Pancreas (tissue), 10 donors: Measurements from ENCODE around the gene FAM53B. TPM values are rescaled to one million over a fixed set of nuclear protein-coding genes. Genes with fewer than 3 reads are reported as not detected.
A peak's percentile ranks its signal among the peaks of the same experiment; 100 is the strongest.
"Not testable (repeated sequence)": the region's sequence is repeated elsewhere in the genome, so short reads cannot be mapped to it uniquely, and the experiment has no call there.

ENCODE experiments used
- ATAC-seq, 4 donors: fragments of 200-7000 bp; cut with Tn5 transposase; one replicate each; pipeline versions ENCODE4 v1.8.0 to v1.9.1; 2020; ENCODE audit warnings: mild to moderate bottlenecking in 4 of 4, moderate library complexity in 4 of 4
- DNase-seq, 6 donors: peaks; one replicate each; pipeline ENCODE4 v3.0.0-alpha.2; 2020
- FAIRE-seq: peaks from 2 replicates; lab custom pipeline; 2012; peaks lifted over from hg19 to GRCh38; lab: Jason Lieb, UNC
- H3K27ac ChIP-seq, 4 donors: fragments of 200-600 bp; sonication (generic); 1 replicate in 3 of 4; 2 replicates in 1 of 4; pipeline versions ENCODE4 v1.5.0 to v1.8.0; 2020
- H3K27me3 ChIP-seq, 4 donors: fragments of 200-600 bp; one replicate each; pipeline ENCODE4 v1.8.0; 2021
- H3K36me3 ChIP-seq, 3 donors: fragments of 200-600 bp; sonication (generic) in 1 of 3; one replicate each; pipeline versions ENCODE4 v1.5.0 to v1.8.0; 2020 to 2021
- H3K4me1 ChIP-seq, 3 donors: fragments of 200-600 bp; one replicate each; pipeline ENCODE4 v1.8.0; 2021
- H3K4me3 ChIP-seq, 4 donors: fragments of 200-600 bp; sonication (generic) in 2 of 4; one replicate each; pipeline versions ENCODE4 v1.5.0 to v1.8.0; 2020 to 2021
- H3K9me3 ChIP-seq, 4 donors: fragments of 200-600 bp; one replicate each; pipeline ENCODE4 v1.8.0; 2021
- WGBS, 2 donors: extraction: QIAGEN DNeasy Blood & Tissue Kit; methylation state at CpG; one replicate each; pipeline ENCODE4 v1.1.7; 2013; 5-methylcytosine and 5-hydroxymethylcytosine counted together
- intact Hi-C, 3 donors: fragments of 100-400 bp; cut with DNase I; formaldehyde crosslinking; loops; one replicate each; pipeline versions ENCODE4 v1.11.1 to v1.14.2; 2022
- polyA plus RNA-seq, 2 donors: library from polyadenylated mRNA; stranded (reverse); fragments of 200-250 nt; gene quantifications; one replicate each; pipeline ENCODE4 v1.2.3, GENCODE V29; 2013
- total RNA-seq, 6 donors: library from RNA; stranded (reverse); fragmentation: NEBNext Ultra II Directional in 4 of 6; extraction: Animal tissue kit (Norgen Biotek cat#: 25700) in 4 of 6; gene quantifications; one replicate each; pipeline versions ENCODE4 v1.2.1 to v1.2.4, GENCODE V29; 2021 to 2023
- TF ChIP-seq, protein P1 (sequence below), 4 donors: fragments of 200-600 bp; sonication (generic) in 3 of 4; IDR thresholded peaks; one replicate each; pipeline versions ENCODE4 v1.5.0 to v1.8.0; 2021; ENCODE audit warnings: antibody characterized with exemption in 4 of 4
- donor health status: healthy with polysubstance abuse.
- donor health status: DM: no; HTN: no; CAD: no; lungs with moderate emphysema.
- donor health status: DM: no; HTN: no; CAD: no.
- donor health status: control.
- donor health status: control.
- donor health status: Bipolar disorder and iron deficiency.
- donor health status: DM: yes; HTN: yes; CAD: no.
- donor health status: DM: no; HTN: no; CAD: no.
- donor health status: DM: no; HTN: no; CAD: no.
- donor health status: DM: yes; HTN: yes; CAD: no.

The FAM53B gene
- total and polyA plus RNA-seq, 8 donors = 5.3 to 16.4 (median 8.5) TPM

DNA sequence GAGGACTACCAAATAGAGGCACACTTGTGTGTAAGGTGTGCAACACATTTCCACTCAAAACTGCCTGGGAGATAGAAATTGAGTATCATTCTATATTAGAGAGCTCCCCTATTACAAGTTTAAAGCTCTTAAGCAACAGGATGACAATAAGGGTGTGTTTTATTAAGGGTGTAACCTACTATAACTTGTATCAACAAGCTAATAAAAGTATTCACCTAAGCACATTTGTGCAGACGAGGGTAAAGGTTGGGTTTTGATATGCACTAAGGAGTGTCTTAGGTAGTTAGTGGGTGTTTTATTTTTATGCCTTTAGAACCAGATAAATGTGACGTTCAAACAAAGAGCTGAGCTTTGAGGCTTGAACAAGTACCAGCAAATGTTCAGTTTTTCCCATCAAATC lies 2.8 kb upstream of the FAM53B start:
- peaks cover 7 to 12% (median 9%) of the 10 kb centered on the region in 3 donors for H3K4me1 ChIP-seq
- DNase-seq = no peak
- H3K9me3 ChIP-seq = no peaks in the 10 kb centered on the region
- WGBS, 2 donors = 87 to 88% methylated on average over 2 of the region's 2 CpGs
- peak; percentile 67 for FAIRE-seq
- H3K4me3 ChIP-seq = no peak overlapping the region
- ATAC-seq = no peak
- H3K27ac ChIP-seq = no peak overlapping the region
- TF ChIP-seq, protein P1, sequence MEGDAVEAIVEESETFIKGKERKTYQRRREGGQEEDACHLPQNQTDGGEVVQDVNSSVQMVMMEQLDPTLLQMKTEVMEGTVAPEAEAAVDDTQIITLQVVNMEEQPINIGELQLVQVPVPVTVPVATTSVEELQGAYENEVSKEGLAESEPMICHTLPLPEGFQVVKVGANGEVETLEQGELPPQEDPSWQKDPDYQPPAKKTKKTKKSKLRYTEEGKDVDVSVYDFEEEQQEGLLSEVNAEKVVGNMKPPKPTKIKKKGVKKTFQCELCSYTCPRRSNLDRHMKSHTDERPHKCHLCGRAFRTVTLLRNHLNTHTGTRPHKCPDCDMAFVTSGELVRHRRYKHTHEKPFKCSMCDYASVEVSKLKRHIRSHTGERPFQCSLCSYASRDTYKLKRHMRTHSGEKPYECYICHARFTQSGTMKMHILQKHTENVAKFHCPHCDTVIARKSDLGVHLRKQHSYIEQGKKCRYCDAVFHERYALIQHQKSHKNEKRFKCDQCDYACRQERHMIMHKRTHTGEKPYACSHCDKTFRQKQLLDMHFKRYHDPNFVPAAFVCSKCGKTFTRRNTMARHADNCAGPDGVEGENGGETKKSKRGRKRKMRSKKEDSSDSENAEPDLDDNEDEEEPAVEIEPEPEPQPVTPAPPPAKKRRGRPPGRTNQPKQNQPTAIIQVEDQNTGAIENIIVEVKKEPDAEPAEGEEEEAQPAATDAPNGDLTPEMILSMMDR (IDR thresholded peaks at IDR 0.05) = no peak
- H3K27me3 ChIP-seq = no peaks in the 10 kb centered on the region
- H3K36me3 ChIP-seq = no peaks in the 10 kb centered on the region
- intact Hi-C loops = no loop called here

DNA sequence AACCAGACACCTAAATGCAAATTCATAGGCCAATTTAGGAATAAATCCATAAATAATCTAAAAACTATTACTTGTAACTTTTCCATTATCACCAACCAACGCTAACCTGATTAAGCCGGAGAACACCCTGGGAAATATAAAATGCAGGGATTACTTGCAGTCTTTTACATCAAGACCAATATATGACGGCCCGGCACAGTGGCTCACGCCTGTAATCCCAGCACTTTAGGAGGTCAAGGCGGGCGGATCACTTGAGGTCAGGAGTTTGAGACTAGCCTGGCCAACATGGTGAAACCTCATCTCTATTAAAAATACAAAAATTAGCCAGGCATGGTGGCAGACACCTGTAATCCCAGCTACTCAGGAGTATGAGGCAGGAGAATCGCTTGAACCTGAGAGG lies 2.3 kb upstream of the FAM53B start:
- FAIRE-seq = not testable (repeated sequence)

DNA sequence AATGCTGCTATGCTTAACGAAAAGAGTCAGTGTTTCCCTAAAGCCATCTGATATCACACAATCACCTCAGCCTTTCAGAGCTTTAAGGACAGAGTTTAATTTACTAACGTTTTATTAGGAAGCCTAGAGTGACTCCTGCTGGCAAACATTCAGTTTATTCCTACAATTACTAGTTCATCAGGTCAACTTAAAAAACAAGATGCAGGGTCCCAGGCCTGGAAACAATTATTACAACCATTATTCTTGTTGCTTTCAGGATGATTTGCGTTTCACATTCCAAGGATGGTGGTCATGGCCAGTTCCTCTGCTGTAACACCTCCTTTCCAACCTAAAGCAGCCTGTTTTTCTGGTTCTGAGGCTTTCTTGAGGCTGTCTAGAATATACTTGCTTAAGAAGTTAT lies 1.5 kb upstream of the FAM53B start:
- ATAC-seq = peak in 2 of 4 donors; percentile 9 to 14
- FAIRE-seq = no peak

More for the DNA sequence above, 2.3 kb upstream of the FAM53B start:
- H3K36me3 ChIP-seq, H3K27ac ChIP-seq, DNase-seq, H3K9me3 ChIP-seq, ATAC-seq, H3K4me3 ChIP-seq, H3K27me3 ChIP-seq, intact Hi-C loops: not testable (repeated sequence)
- H3K4me1 ChIP-seq = peaks cover 8 to 17% (median 15%) of the 10 kb centered on the region in 3 donors
- WGBS, 2 donors = 95% methylated on average over 8 of the region's 8 CpGs

DNA sequence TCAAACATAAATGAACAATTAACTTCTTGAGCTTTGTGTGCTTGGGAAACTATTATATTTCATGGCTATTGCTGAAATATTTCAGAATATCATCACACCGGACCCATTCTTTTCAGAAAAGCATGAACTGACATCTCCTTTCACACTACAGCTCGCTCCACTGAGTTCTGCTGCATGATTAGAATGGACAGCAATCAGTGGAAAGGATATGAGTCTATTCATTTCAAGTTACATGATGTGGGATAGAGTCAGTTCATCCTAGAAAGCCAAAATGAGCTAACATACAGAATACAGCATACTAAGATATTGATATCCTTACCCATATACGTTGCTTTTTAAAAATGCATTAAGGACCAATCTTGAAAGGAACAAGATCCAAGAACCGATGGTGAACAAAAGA lies 1.1 kb upstream of the FAM53B start:
- TF ChIP-seq, protein P1 (IDR thresholded peaks at IDR 0.05) = no peak
- no peaks in the 10 kb centered on the region for H3K36me3 ChIP-seq
- 53 to 62% methylated on average over 4 of the region's 4 CpGs for WGBS, 2 donors
- H3K4me1 ChIP-seq = peaks cover 12 to 29% (median 21%) of the 10 kb centered on the region in 3 donors
- no peaks in the 10 kb centered on the region for H3K9me3 ChIP-seq
- peak overlapping the region; percentile 60 to 88 (median 72) for H3K27ac ChIP-seq
- no peaks in the 10 kb centered on the region for H3K27me3 ChIP-seq
- DNase-seq (no peak), FAIRE-seq (peak; percentile 5), ATAC-seq (no peak)
- H3K4me3 ChIP-seq = no peak overlapping the region
- intact Hi-C loops = no loop called here

More for the DNA sequence above, 1.5 kb upstream of the FAM53B start:
- H3K4me1 ChIP-seq = peaks cover 12 to 25% (median 20%) of the 10 kb centered on the region in 3 donors
- no peaks in the 10 kb centered on the region for H3K36me3 ChIP-seq
- 31% methylated on average over 3 of the region's 3 CpGs for WGBS, 2 donors
- no peaks in the 10 kb centered on the region for H3K9me3 ChIP-seq
- peak overlapping the region in 1 of 4 donors; percentile 88 for H3K27ac ChIP-seq
- TF ChIP-seq, protein P1 (IDR thresholded peaks at IDR 0.05) = peak in 1 of 4 donors; percentile 7
- intact Hi-C loops = no loop called here
- DNase-seq = no peak
- H3K4me3 ChIP-seq = no peak overlapping the region
- no peaks in the 10 kb centered on the region for H3K27me3 ChIP-seq

DNA sequence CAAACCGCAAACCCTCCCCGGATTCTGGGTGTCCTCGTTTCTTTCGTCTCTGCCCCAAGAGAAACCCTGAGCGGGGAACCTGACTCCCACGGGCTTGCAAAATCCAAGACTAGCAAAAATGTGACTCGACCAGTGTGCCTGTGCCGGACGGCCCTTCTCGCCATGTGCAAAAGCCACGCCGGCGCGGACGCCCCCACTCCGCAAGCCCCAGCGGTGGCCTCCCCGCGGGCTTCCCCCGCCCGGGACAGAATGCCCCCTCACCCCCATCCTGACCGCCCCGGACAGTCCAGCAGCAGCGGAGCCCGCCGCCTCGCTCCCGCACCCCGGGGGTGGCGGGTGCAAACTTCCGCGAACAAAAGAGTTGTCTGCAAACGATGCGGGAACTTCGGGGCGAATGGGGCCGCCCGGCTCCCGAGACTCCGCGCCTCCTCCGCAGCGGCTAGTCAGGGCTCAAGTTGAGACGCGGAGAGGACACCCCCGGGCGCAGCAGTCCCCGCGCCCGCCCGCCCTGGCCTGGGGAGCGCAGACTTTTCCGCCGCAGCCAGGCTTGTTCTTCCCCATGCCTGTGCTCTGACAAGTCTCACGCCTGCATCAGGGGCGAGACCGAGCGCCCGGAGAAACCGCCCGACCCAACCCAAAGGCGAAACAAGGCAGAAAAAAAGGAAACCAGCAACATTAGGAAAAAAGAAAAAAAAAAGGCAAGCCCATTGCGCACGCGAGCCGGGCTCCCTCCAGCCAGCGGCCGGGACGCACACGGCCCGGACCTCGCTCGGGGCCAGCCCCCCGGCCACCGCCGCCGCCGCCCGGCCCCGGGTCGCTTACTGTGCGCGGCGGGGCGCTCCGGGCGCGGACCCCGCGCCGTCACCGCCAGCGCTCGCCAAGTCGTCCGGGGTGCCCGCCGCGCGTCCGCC lies 732 bp downstream of the FAM53B start:
- WGBS, 2 donors = 1% methylated on average over 83 to 101 of the region's 101 CpGs
- ATAC-seq (peak in 3 of 4 donors; percentile 17 to 24 (median 22)), FAIRE-seq (no peak), DNase-seq (peak; percentile 32 to 77 (median 48))
- H3K4me3 ChIP-seq = peak overlapping the region; percentile 46 to 66 (median 64)
- intact Hi-C loops = loop anchor here in 1 of 3 donors (5.0 kb wide), 1 partner anchor 206 kb away; no protein-coding TSS in a partner anchor
- H3K36me3 ChIP-seq = no peaks in the 10 kb centered on the region
- no peaks in the 10 kb centered on the region for H3K27me3 ChIP-seq
- TF ChIP-seq, protein P1 (IDR thresholded peaks at IDR 0.05) = no peak
- H3K9me3 ChIP-seq = no peaks in the 10 kb centered on the region
- H3K27ac ChIP-seq = peak overlapping the region in 3 of 4 donors; percentile 48 to 75 (median 73)
- H3K4me1 ChIP-seq = peaks cover 12 to 47% (median 21%) of the 10 kb centered on the region in 3 donors
